Thyroid gland (tissue), 4 donors: ENCODE results near the gene TCP11L2. TPM values are rescaled to one million over a fixed set of nuclear protein-coding genes. Genes with fewer than 3 reads are reported as not detected.

ENCODE experiments used
- DNase-seq, 2 donors: peaks; one replicate each; pipeline ENCODE4 v3.0.0-alpha.2; 2019
- H3K27ac ChIP-seq, 3 donors: fragments of 200-600 bp; sonication (generic); 1 replicate in 2 of 3; 2 replicates in 1 of 3; pipeline ENCODE4 v1.5.1; 2016 to 2019; ENCODE audit warnings: mild to moderate bottlenecking in 1 of 3, moderate library complexity in 1 of 3
- H3K27me3 ChIP-seq: fragments of 200-600 bp; sonication (generic); one replicate; pipeline ENCODE4 v1.5.1; 2019
- H3K36me3 ChIP-seq, 2 donors: fragments of 200-600 bp; sonication (generic); one replicate each; pipeline ENCODE4 v1.5.1; 2016 to 2019
- H3K4me1 ChIP-seq, 2 donors: fragments of 200-600 bp; sonication (generic); one replicate each; pipeline ENCODE4 v1.5.1; 2017 to 2019
- H3K4me3 ChIP-seq, 3 donors: fragments of 200-600 bp; sonication (generic); replicated peaks in 1 of 3; 1 replicate in 2 of 3; 2 replicates in 1 of 3; pipeline ENCODE4 v1.5.1; 2016; ENCODE audit warnings: mild to moderate bottlenecking in 1 of 3
- H3K9me3 ChIP-seq: fragments of 200-600 bp; sonication (generic); one replicate; pipeline ENCODE4 v1.5.1; 2017
- CTCF ChIP-seq, 6 experiments: fragments of 200-600 bp in 3 of 6; fragments of 450-650 bp in 3 of 6; sonication (generic) in 3 of 6; IDR thresholded peaks; one replicate each; pipeline ENCODE4 v1.5.1; 2016 to 2019; ENCODE audit warnings: antibody characterized with exemption in 6 of 6, mild to moderate bottlenecking in 2 of 6, inconsistent platforms in 1 of 6, moderate library complexity in 1 of 6
- POLR2A ChIP-seq, 2 donors: fragments of 450-650 bp; IDR thresholded peaks; one replicate each; pipeline ENCODE4 v1.6.1; 2017; ENCODE audit warnings: antibody characterized with exemption in 2 of 2, mild to moderate bottlenecking in 2 of 2, moderate library complexity in 1 of 2
- WGBS, 2 donors: methylation state at CpG; one replicate each; pipeline ENCODE4 v1.1.5; 2017; 5-methylcytosine and 5-hydroxymethylcytosine counted together
- intact Hi-C: fragments of 100-400 bp; cut with DNase I; formaldehyde crosslinking; loops from one replicate; pipeline ENCODE4 v1.15.1; 2023
- small RNA-seq: library from RNA; depleted of rRNA; stranded (forward); fragments of <200 nt; gene quantifications from one replicate; pipeline ENCODE3, GENCODE V24; 2016
- total RNA-seq, 4 donors: library from RNA; depleted of rRNA; stranded (reverse); fragments of >200 nt; gene quantifications; one replicate each; pipeline ENCODE4 v1.2.3, GENCODE V29; 2016

Gene TCP11L2
- total RNA-seq, 4 donors from 2014 or later, result 39.7 to 72.3 (median 59.9) TPM

- DNase-seq, result no peak
- H3K9me3 ChIP-seq, result no peaks in the 10 kb centered on the region
- 93 to 94% methylated on average over 5 of the region's 5 CpGs for WGBS, 2 donors
These were observed 84.4 kb downstream of the TCP11L2 start for GRCh38 chr12:106386813-106387535.

GRCh38 chr12:106387848-106388377, 85.4 kb downstream of the TCP11L2 start:
- H3K4me1 ChIP-seq, result no peaks in the 10 kb centered on the region
- intact Hi-C loops, result loop anchor here (5.0 kb wide), 1 partner anchor 529 kb away; no protein-coding TSS in a partner anchor

More at GRCh38 chr12:106386813-106387535, 84.4 kb downstream of the TCP11L2 start:
- intact Hi-C loops, result loop anchor here (5.0 kb wide), 1 partner anchor 530 kb away; no protein-coding TSS in a partner anchor
- TF ChIP-seq CTCF (IDR thresholded peaks at IDR 0.05), result no peak
- no peak for TF ChIP-seq POLR2A (IDR thresholded peaks at IDR 0.05)
- no peaks in the 10 kb centered on the region for H3K27me3 ChIP-seq
- H3K36me3 ChIP-seq, result peaks cover 0 to 8% of the 10 kb centered on the region in 2 donors
- no peak overlapping the region for H3K27ac ChIP-seq
- H3K4me3 ChIP-seq, result no peak overlapping the region
- H3K4me1 ChIP-seq, result no peaks in the 10 kb centered on the region

GRCh38 chr12:106389151-106389550, 86.6 kb downstream of the TCP11L2 start:
- Histone ChIP-seq H3K27ac (no peak overlapping the region), H3K4me1 (no peaks in the 10 kb centered on the region), H3K27me3 (no peaks in the 10 kb centered on the region), H3K4me3 (no peak overlapping the region), H3K36me3 (no peaks in the 10 kb centered on the region), H3K9me3 (no peaks in the 10 kb centered on the region)
- no peak for DNase-seq
- 91 to 97% methylated on average over 4 of the region's 4 CpGs for WGBS, 2 donors
- TF ChIP-seq POLR2A (IDR thresholded peaks at IDR 0.05) (no peak), CTCF (IDR thresholded peaks at IDR 0.05) (no peak)
- intact Hi-C loops, result loop anchor here (5.0 kb wide), 1 partner anchor 528 kb away; no protein-coding TSS in a partner anchor

More at GRCh38 chr12:106387848-106388377, 85.4 kb downstream of the TCP11L2 start:
- Histone ChIP-seq H3K36me3 (no peaks in the 10 kb centered on the region), H3K9me3 (no peaks in the 10 kb centered on the region), H3K27ac (no peak overlapping the region), H3K4me3 (no peak overlapping the region), H3K27me3 (no peaks in the 10 kb centered on the region)
- 73 to 83% methylated on average over 1 of the region's 1 CpG for WGBS, 2 donors
- no peak for DNase-seq
- no peak for TF ChIP-seq CTCF (IDR thresholded peaks at IDR 0.05)
- no peak for TF ChIP-seq POLR2A (IDR thresholded peaks at IDR 0.05)

GRCh38 chr12:106392759-106393158, 90.2 kb downstream of the TCP11L2 start:
- Histone ChIP-seq H3K4me1 (no peaks in the 10 kb centered on the region), H3K36me3 (no peaks in the 10 kb centered on the region), H3K27me3 (no peaks in the 10 kb centered on the region), H3K9me3 (no peaks in the 10 kb centered on the region), H3K4me3 (no peak overlapping the region), H3K27ac (no peak overlapping the region)
- 77 to 83% methylated on average over 1 of the region's 1 CpG for WGBS, 2 donors
- DNase-seq, result no peak
- TF ChIP-seq CTCF (IDR thresholded peaks at IDR 0.05) (no peak), POLR2A (IDR thresholded peaks at IDR 0.05) (no peak)
- intact Hi-C loops, result no loop called here

Small RNAs within 50 kb of the gene (small RNA-seq; reads per million reads assigned to genes)
- not detected for gene RNU7-94P

Other genes with a start within 250 kb of the TCP11L2 start
- gene NUAK1, start 163.8 kb upstream of the TCP11L2 start, total RNA-seq, result 10 to 100 TPM in 3 of 4 donors, 1 to 10 TPM in 1; 4.5 to 38.4 (median 10.6) TPM
- 10 to 100 TPM; 40.7 to 55.5 (median 48.9) TPM for gene CKAP4, start 54.7 kb upstream of the TCP11L2 start, total RNA-seq
- gene POLR3B, start 55.0 kb downstream of the TCP11L2 start, total RNA-seq, result 10 to 100 TPM in 3 of 4 donors, 1 to 10 TPM in 1; 6.0 to 13.8 (median 12.0) TPM